K562 (cell line): ENCODE data around the gene UBTD1. TPM values are rescaled to one million over a fixed set of nuclear protein-coding genes. Genes with fewer than 3 reads are reported as not detected.

Source experiments
- ATAC-seq: fragments of 200-7000 bp; cut with Tn5 transposase; 3 replicates; pipeline ENCODE4 v1.9.1; 2020; ENCODE audit warnings: moderate library complexity
- BruUV-seq: library from RNA; stranded (reverse); fragments of 400-500 nt; replicated peaks from 2 replicates; lab custom pipeline; 2021; lab: Mats Ljungman, UMichigan
- CTCF ChIA-PET: fragments of 300-600 bp; formaldehyde crosslinking; extraction: SDS; loops from one replicate; lab custom pipeline; 2021; ENCODE audit warnings: low intra/inter-chr PET ratio; lab: Yijun Ruan, JAX
- POLR2A ChIA-PET: fragments of 300-600, 350-650 bp; sonication (Branson Sonifier 250); formaldehyde crosslinking; extraction: SDS; loops from one replicate; lab custom pipeline; 2021; ENCODE audit warnings: antibody characterized with exemption, inconsistent platforms; lab: Yijun Ruan, JAX
- DNase-seq, 4 experiments: peaks; one replicate each; pipeline versions ENCODE4 v3.0.0 to v3.0.0-alpha.2; 2011 to 2018; ENCODE audit warnings: low spot score in 3 of 4, mixed read lengths in 3 of 4; ENCODE audit errors: extremely low read depth in 1 of 4
- FAIRE-seq: peaks from 2 replicates; lab custom pipeline; 2011; peaks lifted over from hg19 to GRCh38; lab: Jason Lieb, UNC
- H2AFZ ChIP-seq: 2 replicates; pipeline ENCODE4 v1.6.0; 2011; ENCODE audit warnings: low read depth, low read length, control low read depth, inconsistent platforms
- H3K27ac ChIP-seq: fragments of 200-600 bp; 3 replicates; pipeline ENCODE4 v1.8.0; 2011; ENCODE audit warnings: low read depth, mild to moderate bottlenecking, control low read depth, inconsistent platforms, low read length, moderate library complexity, mixed read lengths; ENCODE audit errors: extremely low read depth
- H3K27me3 ChIP-seq, 2 experiments: fragments of 300-600 bp in 1 of 2; 2 replicates in 1 of 2; 3 replicates in 1 of 2; pipeline versions ENCODE4 v1.6.0 to v1.8.0; 2011; ENCODE audit warnings: inconsistent platforms in 2 of 2, low read length in 2 of 2, mild to moderate bottlenecking in 1 of 2, mixed read lengths in 1 of 2, moderate library complexity in 1 of 2; ENCODE audit not compliant: control insufficient read depth in 2 of 2, insufficient read depth in 2 of 2
- H3K36me3 ChIP-seq: fragments of 300-600 bp; 3 replicates; pipeline ENCODE4 v1.8.0; 2011; ENCODE audit warnings: mild to moderate bottlenecking, low read length, inconsistent platforms; ENCODE audit not compliant: control insufficient read depth, insufficient read depth
- H3K4me1 ChIP-seq, 2 experiments: fragments of 200-600 bp in 1 of 2; replicated peaks in 1 of 2; 2 replicates in 1 of 2; 3 replicates in 1 of 2; pipeline versions ENCODE4 v1.5.1 to v1.8.0; 2011; ENCODE audit warnings: inconsistent platforms in 2 of 2, low read length in 2 of 2, mild to moderate bottlenecking in 1 of 2, mixed read lengths in 1 of 2, moderate library complexity in 1 of 2; ENCODE audit not compliant: control insufficient read depth in 2 of 2, insufficient read depth in 2 of 2
- H3K4me2 ChIP-seq: 2 replicates; pipeline ENCODE4 v1.6.1; 2011; ENCODE audit warnings: low read length, control low read depth, inconsistent platforms, mixed read lengths; ENCODE audit not compliant: insufficient read depth
- H3K4me3 ChIP-seq: fragments of 200-600 bp; sonication (generic), shearing (Covaris generic); 2 replicates; pipeline ENCODE4 v1.5.1; 2016; ENCODE audit warnings: control low read depth, inconsistent platforms
- H3K79me2 ChIP-seq: fragments of 200-600 bp; 3 replicates; pipeline ENCODE4 v1.8.0; 2011; ENCODE audit warnings: low read length, inconsistent platforms; ENCODE audit not compliant: control insufficient read depth, insufficient read depth
- H3K9ac ChIP-seq, 2 experiments: 2 replicates each; pipeline versions ENCODE4 v1.6.0 to v1.6.1; 2011; ENCODE audit warnings: low read depth in 2 of 2, low read length in 2 of 2, control low read depth in 1 of 2, inconsistent platforms in 1 of 2, mild to moderate bottlenecking in 1 of 2, mixed read lengths in 1 of 2; ENCODE audit not compliant: insufficient read depth in 1 of 2
- H3K9me1 ChIP-seq: one replicate; pipeline ENCODE4 v1.6.0; 2011; ENCODE audit warnings: inconsistent platforms, mild to moderate bottlenecking, low read length, moderate library complexity; ENCODE audit not compliant: control insufficient read depth, insufficient read depth
- H3K9me3 ChIP-seq: replicated peaks from 2 replicates; pipeline ENCODE4 v1.5.1; 2011; ENCODE audit warnings: low read depth, low read length, inconsistent platforms; ENCODE audit not compliant: control insufficient read depth, insufficient read depth
- H4K20me1 ChIP-seq: replicated peaks from 2 replicates; pipeline ENCODE4 v1.6.1; 2011; ENCODE audit warnings: low read length, inconsistent platforms, mixed read lengths; ENCODE audit not compliant: control insufficient read depth, insufficient read depth
- ESRRA ChIP-seq: fragments of 450-650 bp; IDR thresholded peaks from 2 replicates; pipeline ENCODE4 v1.6.1; 2014; ENCODE audit warnings: low read depth, mild to moderate bottlenecking, moderate library complexity, borderline replicate concordance
- EWSR1 ChIP-seq: fragments of 450-650 bp; IDR thresholded peaks from 2 replicates; pipeline ENCODE4 v1.6.1; 2018; ENCODE audit warnings: borderline replicate concordance, mild to moderate bottlenecking, low read depth, moderate library complexity; ENCODE audit not compliant: partially characterized antibody
- MEF2D ChIP-seq: conservative IDR thresholded peaks from 2 replicates; pipeline ENCODE4 v1.6.1; 2016; ENCODE audit warnings: low read depth, missing genetic modification characterization, missing compliant biosample characterization
- MYC ChIP-seq, 2 experiments: fragments of 250-450 bp in 1 of 2; sonication (Bioruptor Pico) in 1 of 2; IDR thresholded peaks; 2 replicates each; pipeline versions ENCODE4 v1.5.1 to v1.6.1; 2012 to 2021; ENCODE audit warnings: low read depth in 2 of 2, borderline replicate concordance in 1 of 2, improper control_type of control experiment in 1 of 2, low read length in 1 of 2, mild to moderate bottlenecking in 1 of 2, moderate library complexity in 1 of 2
- SMAD1 ChIP-seq: fragments of 150-350 bp; IDR thresholded peaks from 2 replicates; pipeline ENCODE4 v1.6.1; 2014; ENCODE audit warnings: low read length, low read depth; ENCODE audit not compliant: partially characterized antibody
- WGBS: fragments of 100-300 bp; shearing (Covaris generic); methylation state at CpG from one replicate; pipeline ENCODE4 v1.1.6; 2016; ENCODE audit warnings: low coverage, mixed read lengths; ENCODE audit not compliant: insufficient coverage; ENCODE audit errors: missing lambda C conversion rate; 5-methylcytosine and 5-hydroxymethylcytosine counted together
- in situ Hi-C: fragments of 300-500 bp; cut with MboI; formaldehyde crosslinking; loops from 4 replicates; pipeline ENCODE4 v1.15.0; 2018; ENCODE audit warnings: inconsistent platforms, mixed read lengths
- intact Hi-C: fragments of 100-400 bp; cut with micrococcal nuclease; formaldehyde crosslinking; loops from 2 replicates; pipeline ENCODE4 v1.14.2; 2022
- polyA plus RNA-seq, 8 experiments: library from polyadenylated mRNA; depleted of rRNA in 4 of 8; stranded (reverse) in 5 of 8; unstranded in 3 of 8; fragments of >200 nt; fragmentation: Nextera tagmentation in 2 of 8; fragmentation: Illumina TruSeq in 1 of 8; extraction: Ambion mirVana in 2 of 8; extraction: Trizol in 1 of 8; gene quantifications; 2 replicates each; pipeline versions ENCODE4 v1.2.1 to v1.2.3, GENCODE V29; 2011 to 2014; ENCODE audit warnings: inconsistent platforms in 1 of 8, missing spikeins in 1 of 8
- total RNA-seq, 7 experiments: library from RNA; depleted of rRNA in 6 of 7; stranded (reverse); fragments of >200 nt in 6 of 7; fragmentation: Illumina TruSeq in 2 of 7; extraction: Trizol in 2 of 7; gene quantifications; 2 replicates each; pipeline versions ENCODE4 v1.2.1 to v1.2.3, GENCODE V29; 2011 to 2021; ENCODE audit warnings: low replicate concordance in 1 of 7
- TF ChIP-seq, protein P1 (sequence below), 2 experiments: fragments of 200-800 bp in 1 of 2; sonication (Bioruptor generic) in 1 of 2; sonication (generic) in 1 of 2; formaldehyde crosslinking in 1 of 2; IDR thresholded peaks in 1 of 2; conservative IDR thresholded peaks in 1 of 2; 2 replicates each; pipeline versions ENCODE4 v1.5.0 to v1.6.1; 2016 to 2020; ENCODE audit warnings: missing compliant biosample characterization in 1 of 2, missing genetic modification characterization in 1 of 2, missing genetic modification reagents in 1 of 2
- TF ChIP-seq, protein P2 (sequence below): fragments of 150-350 bp; conservative IDR thresholded peaks from 2 replicates; pipeline ENCODE4 v1.6.1; 2014; ENCODE audit warnings: low read length
- TF ChIP-seq, protein P3 (sequence below): fragments of 250-450 bp; sonication (Bioruptor Pico); IDR thresholded peaks from 2 replicates; pipeline ENCODE4 v1.6.1; 2021; ENCODE audit warnings: mild to moderate bottlenecking

UBTD1 gene
- total and polyA plus RNA-seq, 9 of the 15 experiments (the other 6 are each of a cell fraction or from before 2014, with no cell fraction given), result 0.08 to 1.6 (median 0.81) TPM; not detected in 1

DNA sequence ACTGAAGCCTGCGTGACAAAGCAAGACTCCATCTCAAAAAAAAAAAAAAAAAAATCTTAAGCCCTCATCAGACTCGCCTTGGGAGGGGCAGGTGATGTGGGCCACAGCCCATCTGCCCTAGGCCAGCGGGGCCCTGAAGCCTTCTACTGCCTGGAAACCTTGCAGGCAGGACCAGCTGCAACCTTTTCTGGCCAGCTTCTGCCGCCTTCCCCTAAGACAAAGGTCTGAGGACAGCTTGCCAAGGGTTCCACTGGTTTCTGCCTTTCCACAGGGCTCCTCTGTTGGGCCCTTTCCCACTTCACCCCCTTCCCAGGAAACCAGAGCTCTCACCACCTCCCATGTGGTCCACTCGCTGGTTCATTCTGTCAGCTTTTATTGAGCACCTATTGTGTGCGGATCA is 35.2 kb downstream of the UBTD1 start:
- CTCF ChIA-PET, result interaction anchor here (1.0 kb wide), 1 partner anchor 79 kb away, joined by 4 read pairs; no protein-coding TSS in a partner anchor
- DNase-seq (no peak), ATAC-seq (no peak), FAIRE-seq (no peak)
- H3K36me3 ChIP-seq, result no peaks in the 10 kb centered on the region
- no peak overlapping the region for H3K4me3 ChIP-seq
- no peaks in the 10 kb centered on the region for H4K20me1 ChIP-seq
- no peaks in the 10 kb centered on the region for H3K9me1 ChIP-seq
- no peaks in the 10 kb centered on the region for H3K27me3 ChIP-seq
- no peak overlapping the region for H2AFZ ChIP-seq
- no peaks in the 10 kb centered on the region for H3K9me3 ChIP-seq
- H3K79me2 ChIP-seq, result no peaks in the 10 kb centered on the region
- TF ChIP-seq SMAD1, result no peak
- H3K9ac ChIP-seq, result no peak overlapping the region
- POLR2A ChIA-PET, result interaction anchor here (0.6 to 2.1 kb wide), 4 partner anchors 12 to 39 kb away, joined by 3 to 7 read pairs (median 4); partner anchors contain the start of gene ANKRD2
- in situ Hi-C loops (no loop called here), intact Hi-C loops (no loop called here)
- H3K27ac ChIP-seq, result no peak overlapping the region
- no peaks in the 10 kb centered on the region; a peak in 2 of 5 replicates for H3K4me1 ChIP-seq
- H3K4me2 ChIP-seq, result no peak overlapping the region
- 35% methylated on average over 6 of the region's 6 CpGs for WGBS
- BruUV-seq, result no TSS peak

DNA sequence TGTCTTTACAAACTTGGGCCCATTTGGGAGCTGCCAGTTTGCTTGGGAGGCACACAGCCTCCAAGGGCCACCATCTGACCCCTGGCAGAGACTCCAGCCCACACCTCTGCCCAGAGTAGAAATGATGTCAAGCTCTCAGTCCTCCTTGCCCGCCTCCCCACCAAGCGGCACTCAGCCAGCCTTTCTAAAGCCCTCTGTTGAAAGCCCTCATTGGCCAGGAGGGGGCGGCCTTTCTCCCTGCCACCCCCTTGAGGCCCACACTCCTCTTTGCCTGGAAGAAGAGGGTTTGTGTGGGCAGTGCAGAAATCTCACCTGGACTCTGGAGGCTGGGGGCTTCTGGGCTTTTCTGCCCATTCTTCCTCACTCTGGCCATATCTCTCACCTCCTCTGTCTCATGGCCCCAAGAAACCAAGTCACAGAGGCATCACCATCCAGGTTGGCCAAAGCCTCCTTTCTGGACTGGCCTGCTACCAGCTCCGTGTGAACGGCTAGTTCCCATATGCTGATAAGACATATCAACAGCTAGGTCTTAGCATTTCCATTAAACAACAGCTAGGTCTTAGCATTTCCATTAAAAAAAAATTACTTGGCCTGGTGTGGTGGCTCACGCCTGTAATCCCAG is 36.1 kb downstream of the UBTD1 start:
- Histone ChIP-seq H3K27ac (no peak overlapping the region), H2AFZ (no peak overlapping the region), H3K79me2 (no peaks in the 10 kb centered on the region), H3K9ac (no peak overlapping the region), H3K9me1 (no peaks in the 10 kb centered on the region), H3K36me3 (no peaks in the 10 kb centered on the region), H3K4me1 (no peaks in the 10 kb centered on the region; a peak in 2 of 5 replicates), H4K20me1 (no peaks in the 10 kb centered on the region), H3K27me3 (no peaks in the 10 kb centered on the region), H3K9me3 (no peaks in the 10 kb centered on the region), H3K4me3 (no peak overlapping the region), H3K4me2 (no peak overlapping the region)
- in situ Hi-C loops (no loop called here), intact Hi-C loops (no loop called here)
- no peak for FAIRE-seq
- DNase-seq, result peak; percentile 62 to 68 (median 64)
- 25% methylated on average over 6 of the region's 6 CpGs for WGBS
- no TSS peak for BruUV-seq
- CTCF ChIA-PET, result interaction anchor here (1.0 to 2.1 kb wide), 2 partner anchors 19 to 78 kb away, joined by 4 read pairs; no protein-coding TSS in a partner anchor
- ATAC-seq, result peak; percentile 96
- POLR2A ChIA-PET, result interaction anchor here (1.1 kb wide), 1 partner anchor 12 kb away, joined by 3 read pairs; no protein-coding TSS in a partner anchor
- TF ChIP-seq, protein P1, sequence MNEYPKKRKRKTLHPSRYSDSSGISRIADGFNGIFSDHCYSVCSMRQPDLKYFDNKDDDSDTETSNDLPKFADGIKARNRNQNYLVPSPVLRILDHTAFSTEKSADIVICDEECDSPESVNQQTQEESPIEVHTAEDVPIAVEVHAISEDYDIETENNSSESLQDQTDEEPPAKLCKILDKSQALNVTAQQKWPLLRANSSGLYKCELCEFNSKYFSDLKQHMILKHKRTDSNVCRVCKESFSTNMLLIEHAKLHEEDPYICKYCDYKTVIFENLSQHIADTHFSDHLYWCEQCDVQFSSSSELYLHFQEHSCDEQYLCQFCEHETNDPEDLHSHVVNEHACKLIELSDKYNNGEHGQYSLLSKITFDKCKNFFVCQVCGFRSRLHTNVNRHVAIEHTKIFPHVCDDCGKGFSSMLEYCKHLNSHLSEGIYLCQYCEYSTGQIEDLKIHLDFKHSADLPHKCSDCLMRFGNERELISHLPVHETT (CRISPR knock-in tag; conservative IDR thresholded peaks at IDR 0.05 in 1 of 2, IDR thresholded peaks at IDR 0.05 in 1 of 2), result no peak
- TF ChIP-seq MEF2D (tag) (no peak), EWSR1 (no peak), ESRRA (no peak), MYC (IDR thresholded peaks at IDR 0.05; ENCODE audit: low read depth, low read length) (no peak), MYC (CRISPR knock-in tag; IDR thresholded peaks at IDR 0.05; ENCODE audit: borderline replicate concordance, low read depth) (no peak)
- TF ChIP-seq, protein P2, sequence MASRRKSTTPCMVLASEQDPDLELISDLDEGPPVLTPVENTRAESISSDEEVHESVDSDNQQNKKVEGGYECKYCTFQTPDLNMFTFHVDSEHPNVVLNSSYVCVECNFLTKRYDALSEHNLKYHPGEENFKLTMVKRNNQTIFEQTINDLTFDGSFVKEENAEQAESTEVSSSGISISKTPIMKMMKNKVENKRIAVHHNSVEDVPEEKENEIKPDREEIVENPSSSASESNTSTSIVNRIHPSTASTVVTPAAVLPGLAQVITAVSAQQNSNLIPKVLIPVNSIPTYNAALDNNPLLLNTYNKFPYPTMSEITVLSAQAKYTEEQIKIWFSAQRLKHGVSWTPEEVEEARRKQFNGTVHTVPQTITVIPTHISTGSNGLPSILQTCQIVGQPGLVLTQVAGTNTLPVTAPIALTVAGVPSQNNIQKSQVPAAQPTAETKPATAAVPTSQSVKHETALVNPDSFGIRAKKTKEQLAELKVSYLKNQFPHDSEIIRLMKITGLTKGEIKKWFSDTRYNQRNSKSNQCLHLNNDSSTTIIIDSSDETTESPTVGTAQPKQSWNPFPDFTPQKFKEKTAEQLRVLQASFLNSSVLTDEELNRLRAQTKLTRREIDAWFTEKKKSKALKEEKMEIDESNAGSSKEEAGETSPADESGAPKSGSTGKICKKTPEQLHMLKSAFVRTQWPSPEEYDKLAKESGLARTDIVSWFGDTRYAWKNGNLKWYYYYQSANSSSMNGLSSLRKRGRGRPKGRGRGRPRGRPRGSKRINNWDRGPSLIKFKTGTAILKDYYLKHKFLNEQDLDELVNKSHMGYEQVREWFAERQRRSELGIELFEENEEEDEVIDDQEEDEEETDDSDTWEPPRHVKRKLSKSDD, result no peak
- TF ChIP-seq, protein P3, sequence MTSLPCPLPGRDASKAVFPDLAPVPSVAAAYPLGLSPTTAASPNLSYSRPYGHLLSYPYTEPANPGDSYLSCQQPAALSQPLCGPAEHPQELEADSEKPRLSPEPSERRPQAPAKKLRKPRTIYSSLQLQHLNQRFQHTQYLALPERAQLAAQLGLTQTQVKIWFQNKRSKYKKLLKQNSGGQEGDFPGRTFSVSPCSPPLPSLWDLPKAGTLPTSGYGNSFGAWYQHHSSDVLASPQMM (CRISPR knock-in tag), result no peak
